Testis (tissue), 2 donors: ENCODE results near the gene SPIRE1.

Experiments
- POLR2A ChIP-seq: fragments of 450-650 bp; IDR thresholded peaks from one replicate; pipeline ENCODE4 v1.6.1; 2017; ENCODE audit warnings: antibody characterized with exemption, mild to moderate bottlenecking, moderate library complexity
- TF ChIP-seq, protein P1 (sequence below), 3 experiments: fragments of 450-650 bp in 2 of 3; fragments of 200-600 bp in 1 of 3; sonication (generic) in 1 of 3; IDR thresholded peaks; one replicate each; pipeline ENCODE4 v1.5.1; 2016 to 2019; ENCODE audit warnings: antibody characterized with exemption in 3 of 3, mild to moderate bottlenecking in 2 of 3, moderate library complexity in 1 of 3

DNA sequence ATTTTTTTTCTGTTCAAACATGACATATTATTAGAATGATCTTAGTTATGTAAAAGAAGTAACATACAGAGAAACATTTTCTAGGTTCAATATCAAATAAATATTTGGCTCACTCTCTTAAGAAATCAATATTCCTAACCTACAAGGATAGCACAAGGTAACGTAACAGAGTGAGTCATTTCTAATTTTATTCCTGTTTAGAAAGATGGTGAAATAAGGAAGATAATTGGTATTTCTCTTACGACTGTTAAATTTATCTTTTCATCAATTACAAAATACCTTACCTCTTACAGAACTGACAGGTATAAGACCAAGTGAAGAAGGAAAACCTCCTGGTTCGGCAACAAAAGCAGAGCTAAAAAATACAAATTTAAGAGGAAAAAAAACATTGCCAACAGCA lies 205.1 kb downstream of the SPIRE1 start:
- TF ChIP-seq POLR2A = no peak
- TF ChIP-seq, protein P1, sequence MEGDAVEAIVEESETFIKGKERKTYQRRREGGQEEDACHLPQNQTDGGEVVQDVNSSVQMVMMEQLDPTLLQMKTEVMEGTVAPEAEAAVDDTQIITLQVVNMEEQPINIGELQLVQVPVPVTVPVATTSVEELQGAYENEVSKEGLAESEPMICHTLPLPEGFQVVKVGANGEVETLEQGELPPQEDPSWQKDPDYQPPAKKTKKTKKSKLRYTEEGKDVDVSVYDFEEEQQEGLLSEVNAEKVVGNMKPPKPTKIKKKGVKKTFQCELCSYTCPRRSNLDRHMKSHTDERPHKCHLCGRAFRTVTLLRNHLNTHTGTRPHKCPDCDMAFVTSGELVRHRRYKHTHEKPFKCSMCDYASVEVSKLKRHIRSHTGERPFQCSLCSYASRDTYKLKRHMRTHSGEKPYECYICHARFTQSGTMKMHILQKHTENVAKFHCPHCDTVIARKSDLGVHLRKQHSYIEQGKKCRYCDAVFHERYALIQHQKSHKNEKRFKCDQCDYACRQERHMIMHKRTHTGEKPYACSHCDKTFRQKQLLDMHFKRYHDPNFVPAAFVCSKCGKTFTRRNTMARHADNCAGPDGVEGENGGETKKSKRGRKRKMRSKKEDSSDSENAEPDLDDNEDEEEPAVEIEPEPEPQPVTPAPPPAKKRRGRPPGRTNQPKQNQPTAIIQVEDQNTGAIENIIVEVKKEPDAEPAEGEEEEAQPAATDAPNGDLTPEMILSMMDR (IDR thresholded peaks at IDR 0.05) = no peak
